HepG2 (cell line): ENCODE results near the gene ALB. TPM values are rescaled to one million over a fixed set of nuclear protein-coding genes. Genes with fewer than 3 reads are reported as not detected.

ENCODE experiments used
- ATAC-seq: fragments of 200-7000 bp; cut with Tn5 transposase; 3 replicates; pipeline ENCODE4 v1.9.1; 2020; ENCODE audit warnings: mild to moderate bottlenecking, moderate library complexity
- BruUV-seq: library from RNA; stranded (reverse); fragments of 400-500 nt; replicated peaks from 2 replicates; lab custom pipeline; 2021; lab: Mats Ljungman, UMichigan
- CTCF ChIA-PET: fragments of 300-600 bp; formaldehyde crosslinking; extraction: SDS; loops from one replicate; lab custom pipeline; 2021; ENCODE audit warnings: low total read pairs, inconsistent platforms, low intra/inter-chr PET ratio; lab: Yijun Ruan, JAX
- POLR2A ChIA-PET: fragments of 350-600 bp; sonication (Branson Sonifier 250); formaldehyde crosslinking; loops from one replicate; lab custom pipeline; 2020; ENCODE audit warnings: antibody characterized with exemption, inconsistent platforms; lab: Yijun Ruan, JAX
- DNase-seq: peaks from one replicate; pipeline ENCODE4 v3.0.0-alpha.2; 2015; ENCODE audit warnings: low spot score
- FAIRE-seq: peaks from 3 replicates; lab custom pipeline; 2011; peaks lifted over from hg19 to GRCh38; lab: Jason Lieb, UNC
- H2AFZ ChIP-seq: one replicate; pipeline ENCODE4 v1.6.1; 2011; ENCODE audit warnings: low read length, inconsistent platforms
- H3K27ac ChIP-seq: fragments of 300-600 bp; 3 replicates; pipeline ENCODE4 v1.8.0; 2011; ENCODE audit warnings: mixed run types, mild to moderate bottlenecking, mixed read lengths, low read length, inconsistent platforms; ENCODE audit not compliant: insufficient read depth; ENCODE audit errors: extremely low read length
- H3K27me3 ChIP-seq, 2 experiments: fragments of 200-600 bp in 1 of 2; 2 replicates in 1 of 2; 3 replicates in 1 of 2; pipeline versions ENCODE4 v1.6.0 to v1.8.0; 2011; ENCODE audit warnings: low read length in 2 of 2, mild to moderate bottlenecking in 2 of 2, moderate library complexity in 2 of 2, inconsistent platforms in 1 of 2; ENCODE audit not compliant: insufficient read depth in 2 of 2, control insufficient read depth in 1 of 2
- H3K36me3 ChIP-seq, 2 experiments: fragments of 200-600 bp in 1 of 2; replicated peaks in 1 of 2; 2 replicates in 1 of 2; 3 replicates in 1 of 2; pipeline versions ENCODE4 v1.5.1 to v1.8.0; 2011; ENCODE audit warnings: low read length in 2 of 2, inconsistent platforms in 1 of 2; ENCODE audit not compliant: insufficient read depth in 2 of 2, control insufficient read depth in 1 of 2
- H3K4me1 ChIP-seq: 2 replicates; pipeline ENCODE4 v1.5.1; 2012; ENCODE audit warnings: low read length, inconsistent platforms; ENCODE audit not compliant: insufficient read depth
- H3K4me2 ChIP-seq: 2 replicates; pipeline ENCODE4 v1.6.0; 2011; ENCODE audit warnings: low read depth, low read length, inconsistent platforms
- H3K4me3 ChIP-seq, 3 experiments: fragments of 200-600 bp in 1 of 3; sonication (generic), shearing (Covaris generic) in 1 of 3; replicated peaks in 1 of 3; 2 replicates each; pipeline ENCODE4 v1.5.1; 2011 to 2016; ENCODE audit warnings: low read length in 3 of 3, inconsistent platforms in 2 of 3, low read depth in 2 of 3, mild to moderate bottlenecking in 2 of 3, control low read depth in 1 of 3, mixed read lengths in 1 of 3; ENCODE audit not compliant: insufficient read depth in 1 of 3
- H3K79me2 ChIP-seq: one replicate; pipeline ENCODE4 v1.6.1; 2011; ENCODE audit warnings: low read length, inconsistent platforms; ENCODE audit not compliant: insufficient read depth
- H3K9ac ChIP-seq: 2 replicates; pipeline ENCODE4 v1.6.0; 2011; ENCODE audit warnings: mild to moderate bottlenecking, low read depth, low read length, inconsistent platforms; ENCODE audit not compliant: insufficient read depth
- H3K9me3 ChIP-seq: 2 replicates; pipeline ENCODE4 v1.5.1; 2012; ENCODE audit warnings: mild to moderate bottlenecking, low read length
- H4K20me1 ChIP-seq: 2 replicates; pipeline ENCODE4 v1.6.0; 2011; ENCODE audit warnings: inconsistent platforms, mild to moderate bottlenecking, low read length, moderate library complexity; ENCODE audit not compliant: insufficient read depth
- CC2D1A ChIP-seq: sonication (generic); formaldehyde crosslinking; IDR thresholded peaks from 2 replicates; pipeline ENCODE4 v1.8.1; 2023; ENCODE audit warnings: mild to moderate bottlenecking, missing genetic modification reagents
- FUBP1 ChIP-seq: sonication (generic); formaldehyde crosslinking; IDR thresholded peaks from 2 replicates; pipeline ENCODE4 v1.5.1; 2020; ENCODE audit warnings: missing genetic modification reagents, mild to moderate bottlenecking, borderline replicate concordance
- IKZF4 ChIP-seq: sonication (generic); formaldehyde crosslinking; IDR thresholded peaks from 2 replicates; pipeline ENCODE4 v1.5.1; 2020; ENCODE audit warnings: borderline replicate concordance, mild to moderate bottlenecking, low read depth, missing genetic modification reagents; ENCODE audit errors: not compliant biosample characterization
- NCOA1 ChIP-seq: sonication (generic); formaldehyde crosslinking; IDR thresholded peaks from 2 replicates; pipeline ENCODE4 v1.9.0; 2021; ENCODE audit warnings: missing genetic modification reagents
- NCOA2 ChIP-seq: sonication (generic); formaldehyde crosslinking; IDR thresholded peaks from 2 replicates; pipeline ENCODE4 v1.8.0; 2022; ENCODE audit warnings: inconsistent platforms
- NFIC ChIP-seq: IDR thresholded peaks from 2 replicates; pipeline ENCODE4 v1.6.1; 2012; ENCODE audit warnings: mild to moderate bottlenecking, low read length, inconsistent platforms
- NR2F2 ChIP-seq: IDR thresholded peaks from 2 replicates; pipeline ENCODE4 v1.6.1; 2012; ENCODE audit warnings: low read depth, inconsistent platforms, borderline replicate concordance
- POLR2A ChIP-seq, 2 experiments: IDR thresholded peaks; 2 replicates each; pipeline ENCODE4 v1.6.1; 2011; ENCODE audit warnings: low read depth in 2 of 2, low read length in 2 of 2, mild to moderate bottlenecking in 1 of 2, moderate library complexity in 1 of 2; ENCODE audit not compliant: insufficient read depth in 1 of 2
- POLR2AphosphoS5 ChIP-seq: IDR thresholded peaks from 2 replicates; pipeline ENCODE4 v1.6.1; 2012; ENCODE audit warnings: low read depth, low read length
- POLR2G ChIP-seq: fragments of 200-400 bp; formaldehyde crosslinking; IDR thresholded peaks from 2 replicates; pipeline ENCODE4 v1.6.1; 2018; ENCODE audit warnings: mild to moderate bottlenecking, low read depth, low read length, moderate library complexity
- RBFOX2 ChIP-seq: fragments of 200-400 bp; formaldehyde crosslinking; IDR thresholded peaks from 2 replicates; pipeline ENCODE4 v1.6.1; 2017; ENCODE audit warnings: low read depth, mild to moderate bottlenecking, low read length
- RBM22 ChIP-seq: fragments of 200-400 bp; formaldehyde crosslinking; optimal IDR thresholded peaks from 2 replicates; pipeline ENCODE3; 2017; ENCODE audit warnings: mild to moderate bottlenecking, low read length, moderate library complexity
- SOX6 ChIP-seq, 2 experiments: fragments of 450-650 bp in 1 of 2; sonication (generic) in 1 of 2; formaldehyde crosslinking in 1 of 2; IDR thresholded peaks; 2 replicates each; pipeline versions ENCODE4 v1.4.0 to v1.6.1; 2017 to 2020; ENCODE audit warnings: antibody characterized with exemption in 1 of 2, mild to moderate bottlenecking in 1 of 2, missing genetic modification reagents in 1 of 2
- ZBTB43 ChIP-seq: sonication (generic); formaldehyde crosslinking; conservative IDR thresholded peaks from 2 replicates; pipeline ENCODE4 v1.4.0; 2020; ENCODE audit warnings: missing genetic modification reagents
- ZNF564 ChIP-seq: sonication (generic); formaldehyde crosslinking; IDR thresholded peaks from 2 replicates; pipeline ENCODE4 v1.8.1; 2023; ENCODE audit warnings: mild to moderate bottlenecking, missing genetic modification reagents
- ZSCAN31 ChIP-seq: sonication (generic); formaldehyde crosslinking; IDR thresholded peaks from 2 replicates; pipeline ENCODE4 v1.5.0; 2020; ENCODE audit warnings: low read depth, mild to moderate bottlenecking, missing genetic modification reagents
- ZZZ3 ChIP-seq: sonication (generic); formaldehyde crosslinking; IDR thresholded peaks from 2 replicates; pipeline ENCODE4 v1.4.0; 2020; ENCODE audit warnings: missing genetic modification reagents, mild to moderate bottlenecking, borderline replicate concordance
- WGBS: methylation state at CpG from one replicate; pipeline ENCODE4 v1.1.6; 2017; ENCODE audit warnings: low lambda C conversion rate; 5-methylcytosine and 5-hydroxymethylcytosine counted together
- in situ Hi-C: cut with HindIII; loops from 2 replicates; pipeline ENCODE4 v1.10.0; 2017; ENCODE audit warnings: low pct_unique_long_range_greater_than_20kb; ENCODE audit not compliant: extremely low pct_ligation_motif_present
- intact Hi-C: fragments of 100-400 bp; cut with micrococcal nuclease; formaldehyde crosslinking; loops from one replicate; pipeline ENCODE4 v1.10.0; 2022; ENCODE audit not compliant: unreplicated experiment
- polyA plus RNA-seq, 8 experiments: library from polyadenylated mRNA; depleted of rRNA in 3 of 8; stranded (reverse) in 7 of 8; unstranded in 1 of 8; fragments of >200 nt; fragmentation: Illumina TruSeq in 4 of 8; extraction: Trizol in 4 of 8; gene quantifications; 2 replicates each; pipeline versions ENCODE4 v1.2.1 to v1.2.3, GENCODE V29; 2011 to 2016; ENCODE audit warnings: low read depth in 4 of 8, missing spikeins in 1 of 8, mixed read lengths in 1 of 8; ENCODE audit not compliant: insufficient read depth in 1 of 8
- total RNA-seq, 5 experiments: library from RNA; depleted of rRNA; stranded (reverse); fragments of >200 nt; fragmentation: Illumina TruSeq; extraction: Trizol; gene quantifications; 2 replicates each; pipeline ENCODE4 v1.2.3, GENCODE V29; 2016; ENCODE audit warnings: low read depth in 1 of 5

Gene ALB
- total and polyA plus RNA-seq, 2 of the 13 experiments (the other 11 are each of a cell fraction or from before 2014, with no cell fraction given), result 22,259 to 22,625 TPM

GRCh38 chr4:73416423-73417087 lies 12.5 kb downstream of the ALB start (continued):
- TF ChIP-seq ZBTB43 (CRISPR knock-in tag), result no peak

GRCh38 chr4:73417342-73417741 lies 13.3 kb downstream of the ALB start:
- no peaks in the 10 kb centered on the region for H3K27me3 ChIP-seq
- H3K4me2 ChIP-seq, result peak overlapping the region; percentile 77
- H3K36me3 ChIP-seq, result peaks cover 11 to 48% of the 10 kb centered on the region in 2 experiments; a peak in 4 of 5 replicates
- CTCF ChIA-PET, result no interaction called here
- peak; percentile 80 for TF ChIP-seq POLR2AphosphoS5
- TF ChIP-seq ZNF564 (CRISPR knock-in tag), result 0 out of 2 replicates have a peak, but pooled peaks have one; percentile 14
- 0 out of 2 replicates have a peak, but pooled peaks have one; percentile 11 for TF ChIP-seq NR2F2
- no peak for TF ChIP-seq SOX6 (IDR thresholded peaks at IDR 0.05)
- TF ChIP-seq SOX6 (CRISPR knock-in tag; IDR thresholded peaks at IDR 0.05), result no peak
- peak; percentile 2; the same call in 1 of the 2 replicates for TF ChIP-seq POLR2G
- 0 out of 2 replicates have a peak, but pooled peaks have one; percentile 19 for TF ChIP-seq ZSCAN31 (CRISPR knock-in tag)
- 0 out of 2 replicates have a peak, but pooled peaks have one; percentile 9 for TF ChIP-seq CC2D1A
- TF ChIP-seq NCOA1 (CRISPR knock-in tag), result 0 out of 2 replicates have a peak, but pooled peaks have one; percentile 20
- peak; percentile 43; the same call in 1 of the 2 replicates for TF ChIP-seq NFIC
- no peak for TF ChIP-seq NCOA2 (CRISPR knock-in tag)
- TF ChIP-seq POLR2A (IDR thresholded peaks at IDR 0.05; ENCODE audit: insufficient read depth in 1 of 2, low read depth in 2 of 2, low read length in 2 of 2), result 0 out of 4 replicates have a peak, but pooled peaks of 1 of the 2 experiments have one; percentile 10
- peak; percentile 12; the same call in 1 of the 2 replicates for TF ChIP-seq FUBP1 (CRISPR knock-in tag)
- no peak for TF ChIP-seq IKZF4 (CRISPR knock-in tag)
- no peak for TF ChIP-seq ZZZ3 (CRISPR knock-in tag)
- TF ChIP-seq RBFOX2, result peak; percentile 56
- peak; percentile 74 for TF ChIP-seq RBM22
- ATAC-seq (no peak), FAIRE-seq (no peak), DNase-seq (no peak)
- peaks cover 3% of the 10 kb centered on the region for H4K20me1 ChIP-seq
- H3K4me3 ChIP-seq, result peak overlapping the region; percentile 26 to 42 (median 31); a peak in 5 of 6 replicates
- peak overlapping the region; percentile 32 for H3K9ac ChIP-seq
- no peaks in the 10 kb centered on the region for H3K9me3 ChIP-seq
- 69% methylated on average over 2 of the region's 2 CpGs for WGBS
- POLR2A ChIA-PET, result interaction anchor here (2.4 to 7.8 kb wide), 2 partner anchors 14 to 72 kb away, joined by 10 to 85 read pairs; no protein-coding TSS in a partner anchor
- peaks cover 32% of the 10 kb centered on the region for H3K79me2 ChIP-seq
- H3K27ac ChIP-seq, result peak overlapping the region; percentile 89
- H2AFZ ChIP-seq, result no peak overlapping the region
- intact Hi-C loops (loop anchor here (2.0 kb wide), 1 partner anchor 73 kb away; no protein-coding TSS in a partner anchor), in situ Hi-C loops (no loop called here)
- no TSS peak for BruUV-seq
- H3K4me1 ChIP-seq, result peaks cover 52% of the 10 kb centered on the region
